ENCODE results near the gene ACER2.

ACER2 gene

GRCh38 chr9:19481971-19482404 lies 73.2 kb downstream of the ACER2 start:
- DNase-seq (ENCODE audit: low read depth in 4 of 4, low spot score in 1 of 4): no peak

- DNase-seq (ENCODE audit: low read depth in 4 of 4, low spot score in 1 of 4): no peak
These were observed 75.9 kb downstream of the ACER2 start for GRCh38 chr9:19484699-19485098.

- DNase-seq (ENCODE audit: low read depth in 4 of 4, low spot score in 1 of 4): no peak
These were observed 76.4 kb downstream of the ACER2 start for GRCh38 chr9:19485193-19485592.

GRCh38 chr9:19486803-19487202 lies 78.0 kb downstream of the ACER2 start:
- no peak for DNase-seq (ENCODE audit: low read depth in 4 of 4, low spot score in 1 of 4)

- DNase-seq (ENCODE audit: low read depth in 4 of 4, low spot score in 1 of 4): no peak
These were observed 79.9 kb downstream of the ACER2 start for GRCh38 chr9:19488721-19489120.

- no peak for DNase-seq (ENCODE audit: low read depth in 4 of 4, low spot score in 1 of 4)
These were observed 81.5 kb downstream of the ACER2 start for GRCh38 chr9:19490269-19490668.

GRCh38 chr9:19490828-19491227 lies 82.0 kb downstream of the ACER2 start:
- DNase-seq (ENCODE audit: low read depth in 4 of 4, low spot score in 1 of 4): no peak

- DNase-seq (ENCODE audit: low read depth in 4 of 4, low spot score in 1 of 4): no peak
These were observed 84.0 kb downstream of the ACER2 start for GRCh38 chr9:19492775-19493173.

- DNase-seq (ENCODE audit: low read depth in 4 of 4, low spot score in 1 of 4): no peak
These were observed 84.5 kb downstream of the ACER2 start for GRCh38 chr9:19493174-19493811.

GRCh38 chr9:19493876-19494275 lies 85.1 kb downstream of the ACER2 start:
- no peak for DNase-seq (ENCODE audit: low read depth in 4 of 4, low spot score in 1 of 4)

- DNase-seq (ENCODE audit: low read depth in 4 of 4, low spot score in 1 of 4): no peak
These were observed 86.6 kb downstream of the ACER2 start for GRCh38 chr9:19495186-19496028.

- DNase-seq (ENCODE audit: low read depth in 4 of 4, low spot score in 1 of 4): no peak
These were observed 87.7 kb downstream of the ACER2 start for GRCh38 chr9:19496321-19497050.

GRCh38 chr9:19497276-19497675 lies 88.5 kb downstream of the ACER2 start:
- DNase-seq (ENCODE audit: low read depth in 4 of 4, low spot score in 1 of 4): no peak

- no peak for DNase-seq (ENCODE audit: low read depth in 4 of 4, low spot score in 1 of 4)
These were observed 89.2 kb downstream of the ACER2 start for GRCh38 chr9:19498015-19498414.

Data from stimulated activated CD4-positive, alpha-beta T cell treated with anti-CD3 and anti-CD28 coated beads, Interleukin-1b, Interleukin-23, amount 100 ng/mL, for 24 hours (primary cell).